Effector memory CD4-positive, alpha-beta T cell (primary cell): ENCODE results near the gene UBE4A.

Experiments
- DNase-seq, 3 donors: peaks; one replicate each; pipeline ENCODE4 v3.0.0-alpha.2; 2020
- H3K27ac ChIP-seq: 2 replicates; pipeline ENCODE4 v1.7.0; 2013; ENCODE audit warnings: mild to moderate bottlenecking, low read length, moderate library complexity; ENCODE audit not compliant: insufficient read depth, poor library complexity, severe bottlenecking
- H3K27me3 ChIP-seq: replicated peaks from 2 replicates; pipeline ENCODE4 v1.7.0; 2013; ENCODE audit warnings: mild to moderate bottlenecking, low read length; ENCODE audit not compliant: insufficient read depth, control insufficient read depth, poor library complexity, severe bottlenecking
- H3K36me3 ChIP-seq: 2 replicates; pipeline ENCODE4 v1.7.0; 2013; ENCODE audit warnings: mild to moderate bottlenecking, low read length, moderate library complexity; ENCODE audit not compliant: control insufficient read depth, insufficient read depth
- H3K4me1 ChIP-seq: 2 replicates; pipeline ENCODE4 v1.7.0; 2013; ENCODE audit warnings: low read length, mild to moderate bottlenecking; ENCODE audit not compliant: control insufficient read depth, insufficient read depth, poor library complexity, severe bottlenecking
- H3K4me3 ChIP-seq: 2 replicates; pipeline ENCODE4 v1.7.0; 2013; ENCODE audit warnings: low read length, low read depth, mild to moderate bottlenecking; ENCODE audit not compliant: insufficient read depth, poor library complexity, severe bottlenecking
- H3K9me3 ChIP-seq: 2 replicates; pipeline ENCODE4 v1.7.0; 2013; ENCODE audit warnings: mild to moderate bottlenecking, low read length, moderate library complexity; ENCODE audit not compliant: control insufficient read depth
- total RNA-seq, 3 donors: gene quantifications; one replicate each; lab custom pipeline; 2026; lab: John Stamatoyannopoulos, UW

The UBE4A gene, protein sequence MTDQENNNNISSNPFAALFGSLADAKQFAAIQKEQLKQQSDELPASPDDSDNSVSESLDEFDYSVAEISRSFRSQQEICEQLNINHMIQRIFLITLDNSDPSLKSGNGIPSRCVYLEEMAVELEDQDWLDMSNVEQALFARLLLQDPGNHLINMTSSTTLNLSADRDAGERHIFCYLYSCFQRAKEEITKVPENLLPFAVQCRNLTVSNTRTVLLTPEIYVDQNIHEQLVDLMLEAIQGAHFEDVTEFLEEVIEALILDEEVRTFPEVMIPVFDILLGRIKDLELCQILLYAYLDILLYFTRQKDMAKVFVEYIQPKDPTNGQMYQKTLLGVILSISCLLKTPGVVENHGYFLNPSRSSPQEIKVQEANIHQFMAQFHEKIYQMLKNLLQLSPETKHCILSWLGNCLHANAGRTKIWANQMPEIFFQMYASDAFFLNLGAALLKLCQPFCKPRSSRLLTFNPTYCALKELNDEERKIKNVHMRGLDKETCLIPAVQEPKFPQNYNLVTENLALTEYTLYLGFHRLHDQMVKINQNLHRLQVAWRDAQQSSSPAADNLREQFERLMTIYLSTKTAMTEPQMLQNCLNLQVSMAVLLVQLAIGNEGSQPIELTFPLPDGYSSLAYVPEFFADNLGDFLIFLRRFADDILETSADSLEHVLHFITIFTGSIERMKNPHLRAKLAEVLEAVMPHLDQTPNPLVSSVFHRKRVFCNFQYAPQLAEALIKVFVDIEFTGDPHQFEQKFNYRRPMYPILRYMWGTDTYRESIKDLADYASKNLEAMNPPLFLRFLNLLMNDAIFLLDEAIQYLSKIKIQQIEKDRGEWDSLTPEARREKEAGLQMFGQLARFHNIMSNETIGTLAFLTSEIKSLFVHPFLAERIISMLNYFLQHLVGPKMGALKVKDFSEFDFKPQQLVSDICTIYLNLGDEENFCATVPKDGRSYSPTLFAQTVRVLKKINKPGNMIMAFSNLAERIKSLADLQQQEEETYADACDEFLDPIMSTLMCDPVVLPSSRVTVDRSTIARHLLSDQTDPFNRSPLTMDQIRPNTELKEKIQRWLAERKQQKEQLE
- total RNA-seq, result 123 to 139 (median 129) reads per million in 3 donors

DNA sequence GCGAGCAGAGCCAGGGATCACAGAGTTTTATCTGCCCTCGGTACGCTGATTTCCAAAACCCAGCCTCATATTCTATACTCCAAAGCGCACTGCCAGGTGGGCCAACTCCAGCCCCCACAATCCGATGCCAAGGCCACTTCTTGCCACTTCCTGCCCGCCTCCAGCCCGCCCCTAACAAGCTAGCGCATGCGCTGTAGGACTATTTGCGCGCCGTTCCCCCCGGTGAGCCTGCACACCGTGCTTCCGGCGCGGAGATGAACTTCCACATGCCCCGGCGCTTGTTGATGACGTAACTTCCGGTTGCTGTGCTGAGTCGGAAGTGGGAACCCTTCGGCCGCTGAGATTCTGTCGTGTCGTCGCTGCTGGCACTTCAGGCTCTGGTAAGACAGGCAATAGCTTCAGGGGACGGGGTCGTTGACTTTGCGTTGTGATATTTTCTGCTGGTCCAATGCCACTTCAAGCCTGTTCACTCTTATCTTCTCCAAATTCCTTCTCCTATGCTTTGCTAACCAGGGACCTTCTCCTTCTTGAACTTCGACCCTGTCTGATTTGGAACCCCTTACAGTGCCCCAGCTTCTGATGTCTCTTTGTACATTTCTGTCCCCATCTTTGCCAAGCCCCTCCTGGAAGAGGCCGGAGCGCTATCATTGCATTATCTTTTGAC is at the start of gene UBE4A:
TSS of gene UBE4A (plus strand) at position 306 of the 664 bp plus-strand sequence. CDS start 5,481 bp downstream, outside the sequence.
- Histone ChIP-seq H3K27ac (peak within 1 kb of the TSS; percentile 92), H3K4me3 (peak within 1 kb of the TSS; percentile 82), H3K27me3 (no peaks in the 10 kb centered on the region), H3K9me3 (no peaks in the 10 kb centered on the region), H3K4me1 (peaks cover 4% of the 10 kb centered on the region), H3K36me3 (peaks cover 2% of the 10 kb centered on the region)
- peak; percentile 86 to 95 (median 92) for DNase-seq

GRCh38 chr11:118310271-118310670 is 49.1 kb upstream of the UBE4A start:
- H3K4me1 ChIP-seq, result peaks cover 35% of the 10 kb centered on the region
- no peak for DNase-seq
- H3K27me3 ChIP-seq, result no peaks in the 10 kb centered on the region
- H3K27ac ChIP-seq, result no peak overlapping the region
- no peak overlapping the region for H3K4me3 ChIP-seq
- H3K36me3 ChIP-seq, result peaks cover 50% of the 10 kb centered on the region
- H3K9me3 ChIP-seq, result no peaks in the 10 kb centered on the region

- Histone ChIP-seq H3K27me3 (no peaks in the 10 kb centered on the region), H3K4me3 (no peak overlapping the region), H3K27ac (peak overlapping the region; percentile 49), H3K36me3 (peaks cover 50% of the 10 kb centered on the region), H3K9me3 (no peaks in the 10 kb centered on the region), H3K4me1 (peaks cover 42% of the 10 kb centered on the region)
- DNase-seq, result no peak
Observed at GRCh38 chr11:118310781-118311485, 48.5 kb upstream of the UBE4A start.

- Histone ChIP-seq H3K27ac (peak overlapping the region; percentile 49), H3K4me3 (no peak overlapping the region), H3K9me3 (no peaks in the 10 kb centered on the region), H3K36me3 (peaks cover 50% of the 10 kb centered on the region), H3K27me3 (no peaks in the 10 kb centered on the region), H3K4me1 (peaks cover 46% of the 10 kb centered on the region)
- no peak for DNase-seq
Observed at GRCh38 chr11:118311518-118311917, 47.9 kb upstream of the UBE4A start.

DNA sequence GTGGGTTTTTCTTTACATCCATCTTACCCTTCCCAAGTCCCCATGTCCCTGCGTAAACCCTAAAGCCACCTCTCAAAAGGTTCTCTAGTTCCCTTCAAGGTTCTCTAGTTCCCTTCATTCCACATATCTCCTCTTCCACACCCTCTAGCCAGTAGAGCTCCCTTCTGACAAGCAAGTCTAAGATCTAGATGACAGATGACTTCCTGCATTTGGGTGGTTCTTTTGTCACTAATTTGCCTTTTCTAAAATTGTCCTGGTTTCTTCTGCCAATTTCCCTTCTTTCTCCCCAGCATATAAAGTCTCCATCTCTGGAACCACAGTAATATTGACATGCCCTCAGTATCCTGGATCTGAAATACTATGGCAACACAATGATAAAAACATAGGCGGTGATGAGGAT is 47.1 kb upstream of the UBE4A start:
- H3K27ac ChIP-seq, result peak overlapping the region; percentile 49
- no peaks in the 10 kb centered on the region for H3K27me3 ChIP-seq
- H3K36me3 ChIP-seq, result peaks cover 50% of the 10 kb centered on the region
- peaks cover 45% of the 10 kb centered on the region for H3K4me1 ChIP-seq
- H3K4me3 ChIP-seq, result no peak overlapping the region
- H3K9me3 ChIP-seq, result no peaks in the 10 kb centered on the region
- DNase-seq, result no peak

DNA sequence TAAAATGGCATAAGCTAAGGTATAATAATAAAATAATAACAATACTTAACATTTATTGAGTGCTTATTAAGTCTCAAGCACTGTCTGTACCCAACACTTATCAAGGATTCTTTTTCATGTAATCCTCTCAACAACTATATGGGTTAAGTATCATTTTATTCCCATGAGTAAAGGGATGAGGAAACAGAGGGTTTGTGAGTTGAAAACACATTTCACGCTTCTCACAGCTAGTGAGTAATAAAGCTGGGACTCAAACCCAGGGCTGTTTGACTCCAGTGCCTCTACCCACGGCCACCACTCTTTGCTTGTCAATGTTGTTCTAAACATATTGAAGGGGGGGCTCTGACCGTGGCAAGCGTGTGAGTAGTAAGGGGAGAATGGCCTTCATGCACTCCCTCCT is 46.2 kb upstream of the UBE4A start:
- no peak for DNase-seq
- Histone ChIP-seq H3K4me3 (no peak overlapping the region), H3K27ac (peak overlapping the region; percentile 49), H3K27me3 (no peaks in the 10 kb centered on the region), H3K36me3 (peaks cover 50% of the 10 kb centered on the region), H3K4me1 (peaks cover 45% of the 10 kb centered on the region), H3K9me3 (no peaks in the 10 kb centered on the region)

- H3K4me3 ChIP-seq, result no peak overlapping the region
- no peaks in the 10 kb centered on the region for H3K27me3 ChIP-seq
- no peaks in the 10 kb centered on the region for H3K9me3 ChIP-seq
- no peak for DNase-seq
- peaks cover 62% of the 10 kb centered on the region for H3K4me1 ChIP-seq
- H3K36me3 ChIP-seq, result peaks cover 41% of the 10 kb centered on the region
- peak overlapping the region; percentile 62 for H3K27ac ChIP-seq
Observed at GRCh38 chr11:118314988-118315411, 44.4 kb upstream of the UBE4A start.

- peaks cover 60% of the 10 kb centered on the region for H3K4me1 ChIP-seq
- DNase-seq, result no peak
- peak overlapping the region; percentile 54 for H3K27ac ChIP-seq
- no peaks in the 10 kb centered on the region for H3K9me3 ChIP-seq
- H3K36me3 ChIP-seq, result peaks cover 19% of the 10 kb centered on the region
- no peaks in the 10 kb centered on the region for H3K27me3 ChIP-seq
- no peak overlapping the region for H3K4me3 ChIP-seq
Observed at GRCh38 chr11:118318124-118318523, 41.3 kb upstream of the UBE4A start.
